Stimulated activated naive CD4-positive, alpha-beta T cell treated with Interleukin-2 at 50 U/mL for 16 hours (primary cell): ENCODE measurements around the gene CLSTN2.

ENCODE experiments used
- DNase-seq: peaks from one replicate; lab custom pipeline; 2025; lab: John Stamatoyannopoulos, UW

The CLSTN2 gene

GRCh38 chr3:140341817-140342403, 406.9 kb downstream of the CLSTN2 start:
- DNase-seq, result no peak

DNA sequence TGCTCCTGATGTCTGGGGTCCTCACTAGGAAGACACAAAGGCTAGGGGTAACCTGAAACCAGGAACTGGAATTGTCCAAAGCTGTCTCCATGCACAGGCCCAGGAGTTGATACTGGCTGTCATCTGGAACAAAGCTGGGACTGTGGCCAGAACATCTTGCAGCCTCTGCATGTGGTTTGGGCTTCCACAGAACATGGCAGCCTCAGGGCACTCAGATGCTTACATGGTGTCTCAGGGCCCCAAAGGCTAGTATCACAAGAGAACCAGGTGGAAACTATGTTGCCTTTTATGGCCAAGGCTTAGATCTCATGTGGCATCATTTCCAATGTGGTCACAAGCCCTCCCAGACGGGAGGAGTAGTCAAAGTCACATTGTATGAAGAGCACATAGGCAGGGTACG, 407.7 kb downstream of the CLSTN2 start:
- DNase-seq, result no peak

GRCh38 chr3:140343211-140344081, 408.5 kb downstream of the CLSTN2 start:
- DNase-seq, result no peak

DNA sequence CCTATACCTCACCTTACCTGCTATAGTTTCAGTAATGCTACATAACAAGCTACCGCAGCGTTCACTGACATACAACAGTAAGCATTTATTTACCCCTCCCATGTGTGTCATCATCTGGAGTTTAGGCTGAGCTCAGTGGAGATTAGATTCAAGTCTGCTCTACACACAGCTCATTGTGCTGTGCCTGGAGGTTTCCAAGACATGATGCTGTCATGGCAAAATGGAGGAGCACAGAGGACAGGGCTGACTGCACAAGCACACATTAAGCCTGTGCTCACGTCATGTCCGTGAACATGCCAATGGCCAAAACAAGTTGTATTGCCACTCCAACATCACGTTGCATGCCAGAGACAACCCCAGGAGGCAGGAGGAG, 409.1 kb downstream of the CLSTN2 start:
- DNase-seq, result no peak

GRCh38 chr3:140344601-140345205, 409.7 kb downstream of the CLSTN2 start:
- no peak for DNase-seq

DNA sequence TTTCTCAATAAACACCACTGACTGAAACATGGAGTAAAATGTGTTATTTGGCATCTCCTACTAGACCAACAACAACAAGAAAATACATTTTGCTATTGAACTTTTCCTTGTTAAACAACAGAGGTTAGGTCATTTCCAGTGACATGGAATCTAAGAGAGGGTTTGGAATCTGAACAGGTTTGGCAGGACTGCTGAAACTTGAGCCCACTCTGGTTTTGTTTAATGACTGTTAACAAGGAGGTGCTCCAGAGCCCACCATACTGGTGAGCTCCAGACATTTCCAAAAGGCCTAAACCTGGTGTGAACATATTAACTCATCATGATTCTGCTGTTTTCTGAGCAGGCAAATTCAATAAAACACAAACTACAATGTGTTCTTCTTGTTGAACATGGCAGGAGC, 412.2 kb downstream of the CLSTN2 start:
- DNase-seq, result no peak

GRCh38 chr3:140349938-140350337, 415.0 kb downstream of the CLSTN2 start:
- DNase-seq, result no peak

DNA sequence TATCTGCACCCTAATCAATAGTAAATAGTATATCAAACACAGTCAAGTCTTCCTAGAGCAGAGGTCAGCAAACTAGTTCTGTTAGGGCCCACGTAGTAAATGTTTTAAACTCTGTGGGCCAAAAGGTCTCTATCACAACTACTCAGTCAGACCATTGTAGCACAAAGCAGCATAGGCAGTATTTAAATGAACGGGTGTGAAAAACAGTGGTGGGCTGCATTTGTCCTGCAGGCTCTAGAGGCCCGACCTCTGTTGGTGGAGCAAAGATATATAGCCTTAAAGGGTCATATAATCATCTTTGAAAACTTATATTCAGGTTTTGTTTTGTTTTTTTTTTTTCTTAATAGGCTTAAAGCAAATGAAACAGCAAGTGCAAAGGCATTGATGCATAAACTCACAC, 416.5 kb downstream of the CLSTN2 start:
- no peak for DNase-seq

- DNase-seq, result no peak
These were observed 420.5 kb downstream of the CLSTN2 start for GRCh38 chr3:140355481-140355880.

GRCh38 chr3:140358686-140359085, 423.7 kb downstream of the CLSTN2 start:
- DNase-seq, result no peak

- DNase-seq, result no peak
These were observed 424.4 kb downstream of the CLSTN2 start for GRCh38 chr3:140359233-140359995.

GRCh38 chr3:140360332-140360731, 425.3 kb downstream of the CLSTN2 start:
- no peak for DNase-seq

GRCh38 chr3:140363801-140364200, 428.8 kb downstream of the CLSTN2 start:
- no peak for DNase-seq

- no peak for DNase-seq
These were observed 431.1 kb downstream of the CLSTN2 start for GRCh38 chr3:140365872-140366697.

DNA sequence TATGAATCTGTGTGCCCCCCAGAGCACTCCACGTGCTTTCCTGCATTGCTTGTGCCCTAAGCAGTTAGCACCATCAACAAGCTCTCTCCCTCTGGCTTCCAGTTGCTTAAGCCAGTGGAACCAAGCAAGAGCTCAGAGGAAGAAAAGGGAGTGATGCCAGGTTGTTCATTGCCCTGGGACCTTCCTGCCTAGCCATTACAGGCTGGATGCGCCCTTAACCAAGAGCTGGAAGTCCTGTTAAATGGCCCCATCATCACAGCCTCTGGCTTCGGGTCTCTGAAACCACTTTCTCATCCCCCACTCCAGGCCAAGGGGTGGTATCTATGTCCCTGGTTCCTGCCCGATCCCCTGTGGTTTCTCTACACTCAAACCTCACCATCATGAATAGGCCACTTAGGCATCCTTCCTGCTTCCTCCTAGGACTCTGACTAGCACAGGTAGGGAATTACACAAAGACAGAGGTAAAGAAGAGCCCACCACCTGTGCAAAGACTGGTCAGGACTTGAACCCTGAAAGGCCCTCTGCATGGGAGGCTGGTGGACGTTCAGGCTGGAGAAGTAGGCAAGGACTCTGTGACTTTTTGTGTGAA, 433.3 kb downstream of the CLSTN2 start:
- DNase-seq, result no peak

DNA sequence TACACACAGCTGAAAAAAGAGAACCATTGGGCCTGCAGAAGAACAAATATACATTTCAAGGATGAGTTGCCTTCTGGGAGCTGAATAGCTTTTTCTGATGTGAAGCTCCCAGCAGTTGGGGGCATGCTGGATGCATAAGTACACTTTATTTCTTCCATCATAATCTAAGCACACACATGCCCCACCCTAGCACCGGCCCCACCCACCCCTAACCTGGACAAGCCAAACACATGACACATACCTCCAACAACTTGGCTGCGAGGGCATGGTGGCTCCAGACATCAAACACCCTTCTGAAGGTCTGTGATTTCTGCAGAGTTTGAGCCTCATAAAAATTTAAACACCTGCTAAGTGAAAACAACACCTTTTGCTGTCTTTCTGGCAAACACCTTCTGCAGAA, 435.7 kb downstream of the CLSTN2 start:
- DNase-seq, result no peak

GRCh38 chr3:140373234-140373633, 438.2 kb downstream of the CLSTN2 start:
- DNase-seq, result no peak

GRCh38 chr3:140375002-140375401, 440.0 kb downstream of the CLSTN2 start:
- DNase-seq, result no peak

GRCh38 chr3:140376136-140376889, 441.3 kb downstream of the CLSTN2 start:
- no peak for DNase-seq

DNA sequence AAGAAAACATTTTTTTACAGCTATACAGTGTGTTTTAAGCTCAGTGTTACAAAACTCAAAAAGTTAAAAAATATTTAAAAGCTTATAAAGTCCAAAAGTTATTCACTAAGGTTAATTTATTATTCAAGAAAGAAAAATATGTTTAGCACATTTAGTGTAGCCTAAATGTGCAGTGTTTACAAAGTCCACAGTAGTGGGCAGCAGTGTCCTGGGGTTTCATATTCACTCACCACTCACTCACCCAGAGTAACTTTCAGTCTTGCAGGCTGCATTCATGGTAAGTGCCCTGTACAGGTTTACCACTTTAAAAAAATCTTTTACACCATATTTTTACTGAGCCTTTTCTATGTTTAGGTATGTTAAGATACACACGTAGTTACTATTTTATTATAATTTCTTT, 442.7 kb downstream of the CLSTN2 start:
- no peak for DNase-seq
